HepG2 (cell line): ENCODE measurements around the gene SPI1. TPM values are rescaled to one million over a fixed set of nuclear protein-coding genes. Genes with fewer than 3 reads are reported as not detected.

Experiments
- ATAC-seq: fragments of 200-7000 bp; cut with Tn5 transposase; 3 replicates; pipeline ENCODE4 v1.9.1; 2020; ENCODE audit warnings: mild to moderate bottlenecking, moderate library complexity
- BruUV-seq: library from RNA; stranded (reverse); fragments of 400-500 nt; replicated peaks from 2 replicates; lab custom pipeline; 2021; lab: Mats Ljungman, UMichigan
- CTCF ChIA-PET: fragments of 300-600 bp; formaldehyde crosslinking; extraction: SDS; loops from one replicate; lab custom pipeline; 2021; ENCODE audit warnings: low total read pairs, inconsistent platforms, low intra/inter-chr PET ratio; lab: Yijun Ruan, JAX
- POLR2A ChIA-PET: fragments of 350-600 bp; sonication (Branson Sonifier 250); formaldehyde crosslinking; loops from one replicate; lab custom pipeline; 2020; ENCODE audit warnings: antibody characterized with exemption, inconsistent platforms; lab: Yijun Ruan, JAX
- DNase-seq: peaks from one replicate; pipeline ENCODE4 v3.0.0-alpha.2; 2015; ENCODE audit warnings: low spot score
- FAIRE-seq: peaks from 3 replicates; lab custom pipeline; 2011; peaks lifted over from hg19 to GRCh38; lab: Jason Lieb, UNC
- H2AFZ ChIP-seq: one replicate; pipeline ENCODE4 v1.6.1; 2011; ENCODE audit warnings: low read length, inconsistent platforms
- H3K27ac ChIP-seq: fragments of 300-600 bp; 3 replicates; pipeline ENCODE4 v1.8.0; 2011; ENCODE audit warnings: mixed run types, mild to moderate bottlenecking, mixed read lengths, low read length, inconsistent platforms; ENCODE audit not compliant: insufficient read depth; ENCODE audit errors: extremely low read length
- H3K27me3 ChIP-seq, 2 experiments: fragments of 200-600 bp in 1 of 2; 2 replicates in 1 of 2; 3 replicates in 1 of 2; pipeline versions ENCODE4 v1.6.0 to v1.8.0; 2011; ENCODE audit warnings: low read length in 2 of 2, mild to moderate bottlenecking in 2 of 2, moderate library complexity in 2 of 2, inconsistent platforms in 1 of 2; ENCODE audit not compliant: insufficient read depth in 2 of 2, control insufficient read depth in 1 of 2
- H3K36me3 ChIP-seq, 2 experiments: fragments of 200-600 bp in 1 of 2; replicated peaks in 1 of 2; 2 replicates in 1 of 2; 3 replicates in 1 of 2; pipeline versions ENCODE4 v1.5.1 to v1.8.0; 2011; ENCODE audit warnings: low read length in 2 of 2, inconsistent platforms in 1 of 2; ENCODE audit not compliant: insufficient read depth in 2 of 2, control insufficient read depth in 1 of 2
- H3K4me1 ChIP-seq: 2 replicates; pipeline ENCODE4 v1.5.1; 2012; ENCODE audit warnings: low read length, inconsistent platforms; ENCODE audit not compliant: insufficient read depth
- H3K4me2 ChIP-seq: 2 replicates; pipeline ENCODE4 v1.6.0; 2011; ENCODE audit warnings: low read depth, low read length, inconsistent platforms
- H3K4me3 ChIP-seq, 3 experiments: fragments of 200-600 bp in 1 of 3; sonication (generic), shearing (Covaris generic) in 1 of 3; replicated peaks in 1 of 3; 2 replicates each; pipeline ENCODE4 v1.5.1; 2011 to 2016; ENCODE audit warnings: low read length in 3 of 3, inconsistent platforms in 2 of 3, low read depth in 2 of 3, mild to moderate bottlenecking in 2 of 3, control low read depth in 1 of 3, mixed read lengths in 1 of 3; ENCODE audit not compliant: insufficient read depth in 1 of 3
- H3K79me2 ChIP-seq: one replicate; pipeline ENCODE4 v1.6.1; 2011; ENCODE audit warnings: low read length, inconsistent platforms; ENCODE audit not compliant: insufficient read depth
- H3K9ac ChIP-seq: 2 replicates; pipeline ENCODE4 v1.6.0; 2011; ENCODE audit warnings: mild to moderate bottlenecking, low read depth, low read length, inconsistent platforms; ENCODE audit not compliant: insufficient read depth
- H3K9me3 ChIP-seq: 2 replicates; pipeline ENCODE4 v1.5.1; 2012; ENCODE audit warnings: mild to moderate bottlenecking, low read length
- H4K20me1 ChIP-seq: 2 replicates; pipeline ENCODE4 v1.6.0; 2011; ENCODE audit warnings: inconsistent platforms, mild to moderate bottlenecking, low read length, moderate library complexity; ENCODE audit not compliant: insufficient read depth
- AKAP8 ChIP-seq: sonication (generic); formaldehyde crosslinking; IDR thresholded peaks from 2 replicates; pipeline ENCODE4 v1.5.1; 2020; ENCODE audit warnings: mild to moderate bottlenecking, missing genetic modification reagents
- ETV6 ChIP-seq: sonication (generic); formaldehyde crosslinking; conservative IDR thresholded peaks from 2 replicates; pipeline ENCODE4 v1.4.0; 2020; ENCODE audit warnings: missing genetic modification reagents
- MTA1 ChIP-seq: sonication (generic); formaldehyde crosslinking; IDR thresholded peaks from 2 replicates; pipeline ENCODE4 v1.4.0; 2020; ENCODE audit warnings: missing genetic modification reagents, mild to moderate bottlenecking, borderline replicate concordance
- NFAT5 ChIP-seq: sonication (generic); formaldehyde crosslinking; IDR thresholded peaks from 2 replicates; pipeline ENCODE4 v1.4.0; 2020; ENCODE audit warnings: missing genetic modification reagents
- TFDP1 ChIP-seq: IDR thresholded peaks from 2 replicates; pipeline ENCODE4 v1.6.1; 2016; ENCODE audit warnings: missing compliant biosample characterization, missing genetic modification reagents, borderline replicate concordance
- TRIM22 ChIP-seq: fragments of 450-650 bp; IDR thresholded peaks from 2 replicates; pipeline ENCODE4 v1.6.1; 2017
- TSC22D2 ChIP-seq: sonication (generic); formaldehyde crosslinking; IDR thresholded peaks from 2 replicates; pipeline ENCODE4 v1.5.1; 2020; ENCODE audit warnings: missing genetic modification reagents, mild to moderate bottlenecking, borderline replicate concordance
- ZNF142 ChIP-seq: sonication (generic); formaldehyde crosslinking; IDR thresholded peaks from 2 replicates; pipeline ENCODE4 v1.4.0; 2020; ENCODE audit warnings: missing genetic modification reagents
- ZNF343 ChIP-seq: sonication (generic); formaldehyde crosslinking; IDR thresholded peaks from 2 replicates; pipeline ENCODE4 v1.4.0; 2020; ENCODE audit warnings: mild to moderate bottlenecking, missing genetic modification reagents
- WGBS: methylation state at CpG from one replicate; pipeline ENCODE4 v1.1.6; 2017; ENCODE audit warnings: low lambda C conversion rate; 5-methylcytosine and 5-hydroxymethylcytosine counted together
- in situ Hi-C: cut with HindIII; loops from 2 replicates; pipeline ENCODE4 v1.10.0; 2017; ENCODE audit warnings: low pct_unique_long_range_greater_than_20kb; ENCODE audit not compliant: extremely low pct_ligation_motif_present
- intact Hi-C: fragments of 100-400 bp; cut with micrococcal nuclease; formaldehyde crosslinking; loops from one replicate; pipeline ENCODE4 v1.10.0; 2022; ENCODE audit not compliant: unreplicated experiment
- polyA plus RNA-seq, 8 experiments: library from polyadenylated mRNA; depleted of rRNA in 3 of 8; stranded (reverse) in 7 of 8; unstranded in 1 of 8; fragments of >200 nt; fragmentation: Illumina TruSeq in 4 of 8; extraction: Trizol in 4 of 8; gene quantifications; 2 replicates each; pipeline versions ENCODE4 v1.2.1 to v1.2.3, GENCODE V29; 2011 to 2016; ENCODE audit warnings: low read depth in 4 of 8, missing spikeins in 1 of 8, mixed read lengths in 1 of 8; ENCODE audit not compliant: insufficient read depth in 1 of 8
- total RNA-seq, 5 experiments: library from RNA; depleted of rRNA; stranded (reverse); fragments of >200 nt; fragmentation: Illumina TruSeq; extraction: Trizol; gene quantifications; 2 replicates each; pipeline ENCODE4 v1.2.3, GENCODE V29; 2016; ENCODE audit warnings: low read depth in 1 of 5

The SPI1 gene
- total and polyA plus RNA-seq, 2 of the 13 experiments (the other 11 are each of a cell fraction or from before 2014, with no cell fraction given), result not detected

GRCh38 chr11:47387944-47388696 lies 9.8 kb upstream of the SPI1 start:
- peaks cover 35% of the 10 kb centered on the region for H3K4me1 ChIP-seq
- TF ChIP-seq ZNF142 (no peak), MTA1 (CRISPR knock-in tag) (no peak), AKAP8 (CRISPR knock-in tag) (no peak), ETV6 (CRISPR knock-in tag) (no peak), NFAT5 (CRISPR knock-in tag) (no peak), ZNF343 (CRISPR knock-in tag) (0 out of 2 replicates have a peak, but pooled peaks have one; percentile 63), TSC22D2 (CRISPR knock-in tag) (no peak), TRIM22 (no peak), TFDP1 (CRISPR knock-in tag) (no peak)

More at GRCh38 chr11:47387944-47388696, 9.8 kb upstream of the SPI1 start:
- Histone ChIP-seq H3K27me3 (peaks cover 0 to 9% of the 10 kb centered on the region in 2 experiments; a peak in 3 of 5 replicates), H3K4me3 (peak overlapping the region in 2 of 3 experiments; percentile 4 to 47; a peak in 1 of 6 replicates), H3K4me2 (peak overlapping the region; percentile 76), H3K27ac (no peak overlapping the region), H3K36me3 (no peaks in the 10 kb centered on the region), H3K9me3 (no peaks in the 10 kb centered on the region), H3K9ac (peak overlapping the region; percentile 52), H2AFZ (peak overlapping the region; percentile 87), H3K79me2 (no peaks in the 10 kb centered on the region), H4K20me1 (no peaks in the 10 kb centered on the region)
- 17% methylated on average over 8 of the region's 13 CpGs for WGBS
- CTCF ChIA-PET, result no interaction called here
- POLR2A ChIA-PET, result interaction anchor here (0.9 to 1.2 kb wide), 4 partner anchors 12 to 50 kb away, joined by 3 to 5 read pairs (median 4); partner anchors contain the start of gene PSMC3
- no peak for FAIRE-seq
- intact Hi-C loops, result no loop called here
- in situ Hi-C loops, result no loop called here
- no TSS peak for BruUV-seq
- DNase-seq, result no peak
- ATAC-seq, result peak; percentile 72
